ENCODE measurements around the gene DENND1B. TPM values are rescaled to one million over a fixed set of nuclear protein-coding genes. Genes with fewer than 3 reads are reported as not detected.

The DENND1B gene
- polyA plus RNA-seq, 1 of the 3 experiments (the other 2 are of a cell fraction), result 1.4 TPM

DNA sequence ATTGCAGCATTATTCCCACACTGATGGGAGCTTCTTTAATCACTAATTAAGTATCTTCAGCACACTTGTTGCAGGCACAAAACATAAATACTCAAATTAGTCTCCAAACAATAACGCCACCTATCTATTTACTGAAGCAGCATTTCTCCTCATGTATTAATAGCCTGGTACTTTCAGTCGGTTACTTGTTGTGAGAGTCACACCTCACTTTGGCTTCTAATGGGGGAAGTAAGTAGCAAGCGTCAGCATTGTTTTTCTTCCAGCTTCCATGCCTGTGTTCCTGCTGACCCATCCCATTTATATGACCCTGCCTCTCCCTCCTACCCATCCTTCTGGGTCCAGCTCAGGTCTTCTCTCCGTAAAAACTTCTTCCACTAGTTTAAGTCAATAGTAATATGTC is 31.9 kb upstream of the DENND1B start:
- H3K4me2 ChIP-seq, result no peak overlapping the region
- H3K27ac ChIP-seq (ENCODE audit: low read depth in 2 of 2, low read length in 1 of 2), result no peak overlapping the region
- no peak overlapping the region for H3K4me3 ChIP-seq (ENCODE audit: low read depth in 2 of 2, low read length in 1 of 2)
- H3K9ac ChIP-seq, result no peak overlapping the region
- no peaks in the 10 kb centered on the region for H4K20me1 ChIP-seq (ENCODE audit: insufficient read depth)
- H3F3A ChIP-seq (replicated peaks; ENCODE audit: insufficient read depth), result no peaks in the 10 kb centered on the region
- no peaks in the 10 kb centered on the region; the same call in 1 of the 2 replicates for H3K9me3 ChIP-seq
- H2AFZ ChIP-seq (ENCODE audit: low read depth), result no peak overlapping the region
- H3K79me2 ChIP-seq (ENCODE audit: insufficient read depth), result no peaks in the 10 kb centered on the region
- no peaks in the 10 kb centered on the region for H3K36me3 ChIP-seq (replicated peaks in 1 of 2; ENCODE audit: control insufficient read depth in 1 of 2, insufficient read depth in 2 of 2, low read length in 1 of 2)
- H3K4me1 ChIP-seq (ENCODE audit: control insufficient read depth in 1 of 2, insufficient read depth in 2 of 2, low read depth in 1 of 2, low read length in 1 of 2), result no peaks in the 10 kb centered on the region
- H3K27me3 ChIP-seq (ENCODE audit: insufficient read depth), result no peaks in the 10 kb centered on the region
- ChIA-PET CTCF (no interaction called here), POLR2A (no interaction called here)
- 63% methylated on average over 4 of the region's 4 CpGs for WGBS (ENCODE audit: low lambda C conversion rate)
- DNase-seq, result no peak
- H3K9me2 ChIP-seq, result no peaks in the 10 kb centered on the region
- no peak for TF ChIP-seq MEF2A (IDR thresholded peaks at IDR 0.05; ENCODE audit: borderline replicate concordance, low read depth)

DNA sequence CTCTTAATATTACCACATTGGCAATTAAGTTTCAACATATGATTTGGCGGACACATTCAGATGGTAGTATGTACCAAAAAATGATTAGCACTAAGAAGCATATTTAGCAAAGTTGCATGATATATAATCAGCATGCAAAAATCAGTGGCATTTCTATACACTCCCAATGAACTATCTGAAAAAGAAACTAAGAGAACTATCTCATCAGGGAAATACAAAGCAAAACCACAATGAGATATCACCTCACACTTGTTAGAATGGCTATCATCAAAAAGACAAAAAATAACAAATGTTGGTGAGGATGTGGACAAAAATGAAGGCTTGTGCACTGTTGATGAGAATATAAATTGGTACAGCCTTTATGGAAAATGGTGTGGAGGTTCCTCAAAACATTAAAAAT is 31.4 kb upstream of the DENND1B start:
- no peaks in the 10 kb centered on the region for H3K4me1 ChIP-seq (ENCODE audit: control insufficient read depth in 1 of 2, insufficient read depth in 2 of 2, low read depth in 1 of 2, low read length in 1 of 2)
- no peak for DNase-seq
- H3F3A ChIP-seq (replicated peaks; ENCODE audit: insufficient read depth), result no peaks in the 10 kb centered on the region
- H3K9me2 ChIP-seq, result no peaks in the 10 kb centered on the region
- no peak overlapping the region for H3K27ac ChIP-seq (ENCODE audit: low read depth in 2 of 2, low read length in 1 of 2)
- no peaks in the 10 kb centered on the region for H4K20me1 ChIP-seq (ENCODE audit: insufficient read depth)
- H3K9me3 ChIP-seq, result no peaks in the 10 kb centered on the region; the same call in 1 of the 2 replicates
- no peaks in the 10 kb centered on the region for H3K36me3 ChIP-seq (replicated peaks in 1 of 2; ENCODE audit: control insufficient read depth in 1 of 2, insufficient read depth in 2 of 2, low read length in 1 of 2)
- H3K79me2 ChIP-seq (ENCODE audit: insufficient read depth), result no peaks in the 10 kb centered on the region
- H3K27me3 ChIP-seq (ENCODE audit: insufficient read depth), result no peaks in the 10 kb centered on the region
- no peak overlapping the region for H2AFZ ChIP-seq (ENCODE audit: low read depth)
- no peak overlapping the region for H3K9ac ChIP-seq
- no peak overlapping the region for H3K4me2 ChIP-seq
- CTCF ChIA-PET, result no interaction called here
- H3K4me3 ChIP-seq (ENCODE audit: low read depth in 2 of 2, low read length in 1 of 2), result no peak overlapping the region
- 95% methylated on average over 1 of the region's 1 CpG for WGBS (ENCODE audit: low lambda C conversion rate)
- TF ChIP-seq TEAD4 (IDR thresholded peaks at IDR 0.05; ENCODE audit: borderline replicate concordance, insufficient read depth) (no peak), NRF1 (IDR thresholded peaks at IDR 0.05; ENCODE audit: low read depth, low read length) (no peak), EP300 (IDR thresholded peaks at IDR 0.05; ENCODE audit: borderline replicate concordance in 1 of 2, low read depth in 1 of 2, low read length in 1 of 2) (no peak), YY1 (IDR thresholded peaks at IDR 0.05; ENCODE audit: low read depth) (no peak), GATA2 (CRISPR knock-in tag; IDR thresholded peaks at IDR 0.05) (no peak), ELF1 (IDR thresholded peaks at IDR 0.05) (no peak), FOXJ3 (CRISPR knock-in tag; IDR thresholded peaks at IDR 0.05) (no peak), MEF2A (IDR thresholded peaks at IDR 0.05; ENCODE audit: borderline replicate concordance, low read depth) (no peak), JUND (IDR thresholded peaks at IDR 0.05) (no peak), RFX5 (IDR thresholded peaks at IDR 0.05; ENCODE audit: low read length) (no peak)
- TF ChIP-seq, protein P1, sequence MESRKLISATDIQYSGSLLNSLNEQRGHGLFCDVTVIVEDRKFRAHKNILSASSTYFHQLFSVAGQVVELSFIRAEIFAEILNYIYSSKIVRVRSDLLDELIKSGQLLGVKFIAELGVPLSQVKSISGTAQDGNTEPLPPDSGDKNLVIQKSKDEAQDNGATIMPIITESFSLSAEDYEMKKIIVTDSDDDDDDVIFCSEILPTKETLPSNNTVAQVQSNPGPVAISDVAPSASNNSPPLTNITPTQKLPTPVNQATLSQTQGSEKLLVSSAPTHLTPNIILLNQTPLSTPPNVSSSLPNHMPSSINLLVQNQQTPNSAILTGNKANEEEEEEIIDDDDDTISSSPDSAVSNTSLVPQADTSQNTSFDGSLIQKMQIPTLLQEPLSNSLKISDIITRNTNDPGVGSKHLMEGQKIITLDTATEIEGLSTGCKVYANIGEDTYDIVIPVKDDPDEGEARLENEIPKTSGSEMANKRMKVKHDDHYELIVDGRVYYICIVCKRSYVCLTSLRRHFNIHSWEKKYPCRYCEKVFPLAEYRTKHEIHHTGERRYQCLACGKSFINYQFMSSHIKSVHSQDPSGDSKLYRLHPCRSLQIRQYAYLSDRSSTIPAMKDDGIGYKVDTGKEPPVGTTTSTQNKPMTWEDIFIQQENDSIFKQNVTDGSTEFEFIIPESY (IDR thresholded peaks at IDR 0.05; ENCODE audit: borderline replicate concordance, low read depth), result no peak
- TF ChIP-seq, protein P2, sequence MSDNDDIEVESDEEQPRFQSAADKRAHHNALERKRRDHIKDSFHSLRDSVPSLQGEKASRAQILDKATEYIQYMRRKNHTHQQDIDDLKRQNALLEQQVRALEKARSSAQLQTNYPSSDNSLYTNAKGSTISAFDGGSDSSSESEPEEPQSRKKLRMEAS (IDR thresholded peaks at IDR 0.05; ENCODE audit: low read depth), result no peak
- TF ChIP-seq, protein P3, sequence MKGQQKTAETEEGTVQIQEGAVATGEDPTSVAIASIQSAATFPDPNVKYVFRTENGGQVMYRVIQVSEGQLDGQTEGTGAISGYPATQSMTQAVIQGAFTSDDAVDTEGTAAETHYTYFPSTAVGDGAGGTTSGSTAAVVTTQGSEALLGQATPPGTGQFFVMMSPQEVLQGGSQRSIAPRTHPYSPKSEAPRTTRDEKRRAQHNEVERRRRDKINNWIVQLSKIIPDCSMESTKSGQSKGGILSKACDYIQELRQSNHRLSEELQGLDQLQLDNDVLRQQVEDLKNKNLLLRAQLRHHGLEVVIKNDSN (IDR thresholded peaks at IDR 0.05; ENCODE audit: borderline replicate concordance, low read depth), result no peak
- POLR2A ChIA-PET, result no interaction called here
